Neural cell (in vitro differentiated cells): ENCODE data around the gene DUS2.

ENCODE experiments used
- EZH2 ChIP-seq: fragments of 200-600, 300-800 bp; shearing (Covaris generic), sonication (generic); IDR thresholded peaks from 2 replicates; pipeline ENCODE4 v1.6.1; 2014; ENCODE audit warnings: antibody characterized with exemption, low read length, borderline replicate concordance, mild to moderate bottlenecking; ENCODE audit not compliant: insufficient read depth, poor library complexity, severe bottlenecking
- MXI1 ChIP-seq: fragments of 450-650 bp; conservative IDR thresholded peaks from 2 replicates; pipeline ENCODE4 v1.6.1; 2014; ENCODE audit warnings: antibody characterized with exemption, mild to moderate bottlenecking; ENCODE audit not compliant: poor library complexity, severe bottlenecking
- SMC3 ChIP-seq: fragments of 450-650 bp; conservative IDR thresholded peaks from 2 replicates; pipeline ENCODE4 v1.6.1; 2014; ENCODE audit warnings: antibody characterized with exemption, mild to moderate bottlenecking, moderate library complexity; ENCODE audit not compliant: poor library complexity
- TAF1 ChIP-seq: IDR thresholded peaks from 2 replicates; pipeline ENCODE4 v1.6.1; 2012; ENCODE audit warnings: low read depth
- TF ChIP-seq, protein P1 (sequence below): fragments of 450-650 bp; IDR thresholded peaks from 2 replicates; pipeline ENCODE4 v1.5.1; 2014; ENCODE audit warnings: antibody characterized with exemption, mild to moderate bottlenecking, moderate library complexity; ENCODE audit not compliant: poor library complexity, severe bottlenecking

DNA sequence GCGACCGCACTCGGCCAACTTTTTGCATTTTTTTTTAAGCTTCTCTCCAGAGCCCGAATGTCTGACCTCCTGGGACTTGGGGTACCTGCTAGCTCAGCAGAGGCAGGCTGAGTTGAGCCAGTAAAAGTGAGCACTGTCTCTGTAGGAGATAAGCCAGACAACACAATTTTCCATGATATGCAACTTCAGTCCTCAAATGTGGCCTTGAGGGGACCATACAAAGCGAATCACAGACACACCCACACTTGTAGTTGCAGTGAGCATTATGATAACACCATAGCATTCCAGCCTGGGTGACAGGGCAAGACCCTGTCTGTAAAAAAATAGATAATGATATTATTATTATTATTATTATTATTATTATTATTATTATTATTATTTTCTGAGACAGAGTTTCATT, 26.4 kb upstream of the DUS2 start:
- TF ChIP-seq SMC3, result no peak
- no peak for TF ChIP-seq EZH2
- TF ChIP-seq, protein P1, sequence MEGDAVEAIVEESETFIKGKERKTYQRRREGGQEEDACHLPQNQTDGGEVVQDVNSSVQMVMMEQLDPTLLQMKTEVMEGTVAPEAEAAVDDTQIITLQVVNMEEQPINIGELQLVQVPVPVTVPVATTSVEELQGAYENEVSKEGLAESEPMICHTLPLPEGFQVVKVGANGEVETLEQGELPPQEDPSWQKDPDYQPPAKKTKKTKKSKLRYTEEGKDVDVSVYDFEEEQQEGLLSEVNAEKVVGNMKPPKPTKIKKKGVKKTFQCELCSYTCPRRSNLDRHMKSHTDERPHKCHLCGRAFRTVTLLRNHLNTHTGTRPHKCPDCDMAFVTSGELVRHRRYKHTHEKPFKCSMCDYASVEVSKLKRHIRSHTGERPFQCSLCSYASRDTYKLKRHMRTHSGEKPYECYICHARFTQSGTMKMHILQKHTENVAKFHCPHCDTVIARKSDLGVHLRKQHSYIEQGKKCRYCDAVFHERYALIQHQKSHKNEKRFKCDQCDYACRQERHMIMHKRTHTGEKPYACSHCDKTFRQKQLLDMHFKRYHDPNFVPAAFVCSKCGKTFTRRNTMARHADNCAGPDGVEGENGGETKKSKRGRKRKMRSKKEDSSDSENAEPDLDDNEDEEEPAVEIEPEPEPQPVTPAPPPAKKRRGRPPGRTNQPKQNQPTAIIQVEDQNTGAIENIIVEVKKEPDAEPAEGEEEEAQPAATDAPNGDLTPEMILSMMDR, result no peak
- no peak for TF ChIP-seq MXI1
- no peak for TF ChIP-seq TAF1
